ENCODE data around the gene DLX5. TPM values are rescaled to one million over a fixed set of nuclear protein-coding genes. Genes with fewer than 3 reads are reported as not detected.
"Not testable (repeated sequence)": the region's sequence is repeated elsewhere in the genome, so short reads cannot be mapped to it uniquely, and the experiment has no call there.

DLX5 gene
- polyA plus RNA-seq (2013, experiment 1 of 2), result 1.0 TPM
- polyA plus RNA-seq (2013, experiment 2 of 2), result 0.57 TPM

DNA sequence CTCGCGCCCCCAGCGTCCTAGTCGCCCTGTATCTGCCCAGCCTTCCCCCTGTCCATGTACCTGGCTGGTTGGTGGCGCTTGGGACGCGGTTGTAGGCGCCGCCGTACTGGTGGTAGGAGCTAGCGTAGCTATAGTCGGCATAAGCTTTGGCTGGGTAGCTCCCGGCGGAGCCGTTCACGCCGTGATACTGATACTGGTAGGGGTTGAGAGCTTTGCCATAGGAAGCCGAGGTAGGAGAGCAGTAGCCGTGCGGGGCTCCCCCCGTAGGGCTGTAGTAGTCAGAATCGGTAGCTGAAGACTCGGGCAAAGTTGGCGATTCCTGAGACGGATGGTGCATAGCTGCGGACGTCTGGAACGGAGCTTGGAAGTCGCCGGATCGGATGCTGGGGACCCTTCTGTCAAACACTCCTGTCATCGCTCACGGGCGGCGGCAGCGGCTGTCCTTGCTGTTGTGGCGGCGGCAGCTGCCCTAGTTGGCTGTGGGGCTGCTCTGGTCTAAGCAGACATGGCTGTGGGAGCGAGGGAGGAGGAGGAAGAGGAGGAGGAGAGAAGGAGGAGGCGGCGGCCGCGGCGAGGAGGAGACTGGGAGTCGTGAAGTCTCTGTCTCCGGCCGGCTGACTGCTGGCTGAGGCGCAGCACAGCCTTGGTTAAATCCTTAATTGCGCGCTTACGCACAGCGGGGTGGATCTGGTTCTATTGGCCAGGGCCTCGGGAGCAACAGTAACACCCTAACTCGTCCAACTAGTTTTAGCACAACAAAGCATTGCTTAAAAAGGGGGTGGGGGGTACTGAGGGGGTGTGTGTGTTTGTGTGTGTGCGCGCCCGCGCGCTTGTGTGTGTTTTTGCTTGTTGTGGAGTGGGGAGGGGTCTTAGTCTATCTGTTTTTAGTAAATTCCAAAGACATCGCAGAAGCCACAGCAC, at the start of gene DLX5:
DLX5 (minus strand) TSS at position 623 of the 921 bp plus-strand sequence; CDS start at position 415, 208 bp downstream.
- Histone ChIP-seq H3K9me3 (ENCODE audit: insufficient read depth, low read depth, low read length) (no peaks in the 10 kb centered on the region), H3K4me1 (ENCODE audit: insufficient read depth, low read length) (peaks cover 41% of the 10 kb centered on the region), H3K27ac (ENCODE audit: low read depth, low read length) (no peak within 1 kb of the TSS), H3K36me3 (ENCODE audit: insufficient read depth, low read length) (no peaks in the 10 kb centered on the region), H3K9ac (ENCODE audit: low read depth, low read length) (peak within 1 kb of the TSS; percentile 51; the same call in 1 of the 2 replicates), H3K27me3 (ENCODE audit: insufficient read depth, low read length) (peaks cover 92% of the 10 kb centered on the region), H3K4me3 (ENCODE audit: low read length) (peak within 1 kb of the TSS; percentile 59)
- under 1% methylated on average over 59 of the region's 60 CpGs for WGBS

DNA sequence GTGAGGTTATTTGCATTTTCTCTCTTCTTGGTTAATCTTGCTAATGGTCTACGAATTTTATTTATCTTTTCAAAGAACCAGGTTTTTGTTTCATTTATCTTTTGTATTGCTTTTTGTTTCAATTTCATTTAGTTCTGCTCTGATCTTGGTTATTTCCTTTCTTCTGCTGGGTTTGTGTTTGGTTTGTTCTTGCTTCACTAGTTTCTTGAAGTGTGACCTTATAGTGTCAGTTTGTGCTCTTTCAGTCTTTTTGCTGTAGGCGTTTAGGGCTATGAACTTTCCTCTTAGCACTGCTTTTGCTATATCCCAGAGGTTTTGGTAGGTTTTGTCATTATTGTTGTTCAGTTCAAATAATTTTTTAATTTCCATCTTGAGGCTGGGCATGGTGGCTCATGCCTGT, 47.4 kb upstream of the DLX5 start:
- not testable (repeated sequence) for H3K27me3 ChIP-seq (ENCODE audit: insufficient read depth, low read length); H3K9ac ChIP-seq (ENCODE audit: low read depth, low read length); H3K4me1 ChIP-seq (ENCODE audit: insufficient read depth, low read length); H3K36me3 ChIP-seq (ENCODE audit: insufficient read depth, low read length); H3K9me3 ChIP-seq (ENCODE audit: insufficient read depth, low read depth, low read length); H3K4me3 ChIP-seq (ENCODE audit: low read length); H3K27ac ChIP-seq (ENCODE audit: low read depth, low read length)
- 86% methylated on average over 1 of the region's 2 CpGs for WGBS

DNA sequence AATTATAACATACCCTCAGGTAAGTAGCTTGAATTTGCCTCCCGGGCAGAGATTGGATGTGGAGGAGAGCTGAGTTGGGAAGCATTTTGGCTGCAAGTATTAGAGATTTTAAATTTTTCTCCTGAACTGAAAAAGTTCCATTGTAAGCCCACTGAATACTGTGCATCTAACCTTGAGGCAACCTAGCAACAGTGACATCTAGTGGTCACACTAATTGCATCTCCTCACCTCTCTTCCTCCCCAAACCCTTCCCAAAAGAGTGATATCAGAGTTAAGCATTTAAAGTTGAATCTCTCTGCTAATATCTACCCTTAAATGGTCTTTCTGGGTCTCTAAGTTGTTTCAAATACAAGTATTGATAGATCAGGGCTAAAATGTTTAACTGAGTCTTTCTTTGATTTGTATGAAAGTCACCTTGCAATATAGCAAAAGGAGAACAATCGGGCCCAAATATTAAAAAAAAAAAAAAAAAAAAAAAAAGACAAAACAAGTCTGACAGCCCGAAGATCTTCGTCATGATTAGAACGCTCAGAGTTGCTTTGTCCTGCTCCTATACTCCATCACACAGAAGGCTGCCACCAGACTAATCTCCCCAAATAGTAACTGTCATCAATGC, 40.4 kb upstream of the DLX5 start:
- Histone ChIP-seq H3K27ac (ENCODE audit: low read depth, low read length) (no peak overlapping the region), H3K27me3 (ENCODE audit: insufficient read depth, low read length) (no peaks in the 10 kb centered on the region), H3K4me3 (ENCODE audit: low read length) (no peak overlapping the region), H3K36me3 (ENCODE audit: insufficient read depth, low read length) (no peaks in the 10 kb centered on the region), H3K9ac (ENCODE audit: low read depth, low read length) (no peak overlapping the region), H3K9me3 (ENCODE audit: insufficient read depth, low read depth, low read length) (no peaks in the 10 kb centered on the region), H3K4me1 (ENCODE audit: insufficient read depth, low read length) (no peaks in the 10 kb centered on the region)
- 74% methylated on average over 5 of the region's 5 CpGs for WGBS

DNA sequence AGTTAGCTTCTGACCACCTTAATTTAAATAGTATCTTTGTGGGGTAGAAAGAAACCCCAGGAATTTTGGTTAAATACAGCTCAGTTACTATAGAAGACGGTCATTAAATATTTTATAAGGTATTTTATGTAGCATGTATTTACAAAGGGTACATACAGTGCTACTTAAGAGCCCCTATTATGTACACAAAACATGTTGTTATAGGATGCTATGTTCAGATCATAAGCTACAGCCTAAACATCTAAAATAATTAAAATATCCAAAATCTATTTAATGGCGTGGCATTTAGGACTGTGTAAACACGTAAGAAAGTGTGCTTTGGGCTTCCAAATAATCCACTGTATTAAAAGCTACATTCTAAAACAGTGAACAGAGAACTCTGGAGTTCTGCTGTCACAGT, 39.4 kb upstream of the DLX5 start:
- Histone ChIP-seq H3K4me1 (ENCODE audit: insufficient read depth, low read length) (no peaks in the 10 kb centered on the region), H3K9me3 (ENCODE audit: insufficient read depth, low read depth, low read length) (no peaks in the 10 kb centered on the region), H3K36me3 (ENCODE audit: insufficient read depth, low read length) (no peaks in the 10 kb centered on the region), H3K4me3 (ENCODE audit: low read length) (no peak overlapping the region), H3K27ac (ENCODE audit: low read depth, low read length) (no peak overlapping the region), H3K9ac (ENCODE audit: low read depth, low read length) (no peak overlapping the region), H3K27me3 (ENCODE audit: insufficient read depth, low read length) (no peaks in the 10 kb centered on the region)
- 100% methylated on average over 3 of the region's 3 CpGs for WGBS

DNA sequence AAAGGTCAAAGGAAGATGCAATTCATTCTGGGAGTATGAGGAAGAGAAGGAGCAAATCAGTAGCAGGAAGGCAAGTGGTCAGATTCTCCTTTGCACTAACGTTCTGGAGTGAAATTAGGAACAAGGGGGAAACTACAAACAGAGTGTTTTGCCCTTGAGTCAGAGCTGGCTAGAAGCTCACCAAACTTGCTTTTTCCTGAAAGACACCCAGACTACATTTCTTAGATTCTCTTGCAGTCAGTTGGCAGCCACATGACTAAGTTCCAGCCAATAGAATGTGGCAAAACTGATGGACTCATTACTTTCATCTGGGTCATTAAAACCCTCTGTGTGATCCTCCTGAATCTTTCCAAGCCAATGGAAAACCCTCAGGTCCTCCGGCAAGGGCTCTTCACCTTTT, 18.6 kb upstream of the DLX5 start:
- H3K36me3 ChIP-seq (ENCODE audit: insufficient read depth, low read length), result no peaks in the 10 kb centered on the region
- no peak overlapping the region for H3K4me3 ChIP-seq (ENCODE audit: low read length)
- H3K9ac ChIP-seq (ENCODE audit: low read depth, low read length), result no peak overlapping the region
- WGBS, result 73% methylated on average over 2 of the region's 2 CpGs
- no peaks in the 10 kb centered on the region for H3K27me3 ChIP-seq (ENCODE audit: insufficient read depth, low read length)
- no peak overlapping the region for H3K27ac ChIP-seq (ENCODE audit: low read depth, low read length)
- H3K9me3 ChIP-seq (ENCODE audit: insufficient read depth, low read depth, low read length), result no peaks in the 10 kb centered on the region
- H3K4me1 ChIP-seq (ENCODE audit: insufficient read depth, low read length), result no peaks in the 10 kb centered on the region

DNA sequence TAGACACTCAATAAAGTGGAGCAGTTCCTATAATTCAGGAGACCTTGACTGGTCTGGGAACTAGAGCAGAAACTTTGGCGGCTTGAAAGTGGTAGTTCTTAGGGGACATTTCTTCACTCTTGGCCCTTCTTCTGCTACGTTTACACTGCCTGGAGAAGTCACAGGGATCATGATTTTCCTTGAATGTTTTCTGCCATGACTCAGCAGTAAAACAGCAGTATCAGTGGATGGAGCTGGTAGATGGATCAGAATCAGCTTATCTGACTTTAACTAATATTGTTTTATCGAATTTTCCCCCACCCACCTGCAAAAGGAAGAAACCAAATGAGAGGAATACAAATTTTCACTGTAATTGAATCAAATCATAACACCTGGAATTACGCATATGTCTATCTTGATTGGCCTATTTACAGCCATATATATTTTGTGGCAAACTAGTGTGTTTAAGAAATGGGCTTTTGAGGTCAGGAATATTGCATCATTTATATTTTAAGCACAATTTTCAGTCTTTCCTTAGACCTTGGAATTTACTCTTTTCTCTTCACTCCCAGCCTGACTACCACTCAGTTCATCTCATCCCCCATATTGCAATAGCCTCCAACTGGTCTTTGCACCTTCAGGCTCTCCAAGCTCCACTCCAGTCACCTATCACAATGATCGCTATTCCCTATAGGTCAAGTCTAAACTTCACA, 14.9 kb upstream of the DLX5 start:
- Histone ChIP-seq H3K36me3 (ENCODE audit: insufficient read depth, low read length) (no peaks in the 10 kb centered on the region), H3K9me3 (ENCODE audit: insufficient read depth, low read depth, low read length) (no peaks in the 10 kb centered on the region), H3K4me1 (ENCODE audit: insufficient read depth, low read length) (no peaks in the 10 kb centered on the region), H3K4me3 (ENCODE audit: low read length) (no peak overlapping the region), H3K9ac (ENCODE audit: low read depth, low read length) (no peak overlapping the region), H3K27ac (ENCODE audit: low read depth, low read length) (no peak overlapping the region), H3K27me3 (ENCODE audit: insufficient read depth, low read length) (no peaks in the 10 kb centered on the region)
- 91% methylated on average over 5 of the region's 5 CpGs for WGBS

DNA sequence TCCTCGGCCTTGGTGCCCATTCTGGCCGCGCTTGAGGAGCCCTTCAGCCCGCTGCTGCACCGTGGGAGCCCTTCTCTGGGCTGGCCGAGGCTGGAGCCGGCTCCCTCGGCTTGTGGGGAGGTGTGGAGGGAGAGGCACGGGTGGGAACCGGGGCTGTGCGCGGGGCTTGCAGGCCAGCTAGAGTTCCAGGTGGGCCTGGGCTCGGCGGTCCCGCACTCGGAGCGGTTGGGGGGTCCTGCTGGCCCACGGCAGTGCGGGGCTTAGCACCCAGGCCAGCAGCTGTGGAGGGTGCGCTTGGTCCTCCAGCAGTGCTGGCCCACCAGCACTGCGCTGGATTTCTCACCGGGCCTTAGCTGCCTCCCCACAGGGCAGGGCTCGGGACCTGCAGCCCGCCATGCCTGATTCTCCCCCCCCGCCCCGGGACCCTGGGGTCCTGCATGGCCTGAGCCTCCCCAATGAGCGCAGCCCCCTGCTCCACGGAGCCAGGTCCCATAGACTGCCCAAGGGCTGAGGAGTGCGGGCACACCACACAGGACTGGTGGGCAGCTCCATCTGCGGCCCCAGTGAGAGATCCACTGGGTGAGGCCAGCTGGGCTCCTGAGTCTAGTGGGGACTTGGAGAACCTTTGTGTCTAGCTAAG, 9.7 kb upstream of the DLX5 start:
- not testable (repeated sequence) for H3K9ac ChIP-seq (ENCODE audit: low read depth, low read length); H3K4me1 ChIP-seq (ENCODE audit: insufficient read depth, low read length); H3K27me3 ChIP-seq (ENCODE audit: insufficient read depth, low read length); H3K9me3 ChIP-seq (ENCODE audit: insufficient read depth, low read depth, low read length); H3K27ac ChIP-seq (ENCODE audit: low read depth, low read length); H3K36me3 ChIP-seq (ENCODE audit: insufficient read depth, low read length); H3K4me3 ChIP-seq (ENCODE audit: low read length)
- 92% methylated on average over 30 of the region's 30 CpGs for WGBS

DNA sequence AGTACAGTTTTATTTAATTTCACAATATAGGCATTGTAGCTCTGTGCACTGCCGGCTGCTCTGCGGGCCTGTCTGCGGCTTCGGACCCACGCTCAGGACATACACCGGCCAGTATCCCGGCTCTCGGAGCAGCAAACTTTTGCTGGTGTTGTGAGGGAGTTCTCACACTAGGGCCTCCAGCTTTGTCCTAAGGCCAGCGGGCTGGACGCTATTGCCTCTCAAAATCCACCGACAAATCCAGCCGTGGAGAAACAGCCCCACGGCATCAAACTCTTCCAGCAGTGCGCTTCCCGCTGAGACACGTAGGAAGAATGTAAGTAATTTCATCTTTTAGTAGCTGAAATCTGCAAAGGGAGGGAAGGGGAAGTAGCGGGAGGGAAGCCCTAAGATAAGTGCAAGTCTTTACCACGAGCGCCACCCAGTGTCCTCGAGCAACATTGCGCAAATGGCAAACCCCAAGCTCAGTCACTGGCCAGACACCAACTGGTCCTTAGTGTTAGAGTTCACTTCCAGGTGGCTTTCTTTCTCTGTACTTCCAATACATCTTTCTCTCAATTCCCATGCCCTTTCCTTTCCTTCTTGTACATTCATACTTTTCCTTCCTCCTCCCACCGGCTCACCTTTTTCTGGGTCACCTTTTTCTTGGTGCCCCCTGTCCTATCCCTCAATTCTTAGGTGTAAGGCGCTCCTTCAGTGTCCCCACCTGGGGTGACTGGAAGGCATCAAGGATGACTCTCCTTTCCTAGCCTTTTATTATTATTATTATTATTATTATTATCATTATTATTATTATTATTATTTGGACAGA, 3.0 kb upstream of the DLX5 start:
- no peaks in the 10 kb centered on the region for H3K36me3 ChIP-seq (ENCODE audit: insufficient read depth, low read length)
- H3K27me3 ChIP-seq (ENCODE audit: insufficient read depth, low read length), result peaks cover 69% of the 10 kb centered on the region
- WGBS, result 5% methylated on average over 23 of the region's 23 CpGs
- H3K9ac ChIP-seq (ENCODE audit: low read depth, low read length), result no peak overlapping the region
- H3K27ac ChIP-seq (ENCODE audit: low read depth, low read length), result no peak overlapping the region
- no peaks in the 10 kb centered on the region for H3K9me3 ChIP-seq (ENCODE audit: insufficient read depth, low read depth, low read length)
- H3K4me3 ChIP-seq (ENCODE audit: low read length), result peak overlapping the region; percentile 56
- peaks cover 30% of the 10 kb centered on the region for H3K4me1 ChIP-seq (ENCODE audit: insufficient read depth, low read length)

DNA sequence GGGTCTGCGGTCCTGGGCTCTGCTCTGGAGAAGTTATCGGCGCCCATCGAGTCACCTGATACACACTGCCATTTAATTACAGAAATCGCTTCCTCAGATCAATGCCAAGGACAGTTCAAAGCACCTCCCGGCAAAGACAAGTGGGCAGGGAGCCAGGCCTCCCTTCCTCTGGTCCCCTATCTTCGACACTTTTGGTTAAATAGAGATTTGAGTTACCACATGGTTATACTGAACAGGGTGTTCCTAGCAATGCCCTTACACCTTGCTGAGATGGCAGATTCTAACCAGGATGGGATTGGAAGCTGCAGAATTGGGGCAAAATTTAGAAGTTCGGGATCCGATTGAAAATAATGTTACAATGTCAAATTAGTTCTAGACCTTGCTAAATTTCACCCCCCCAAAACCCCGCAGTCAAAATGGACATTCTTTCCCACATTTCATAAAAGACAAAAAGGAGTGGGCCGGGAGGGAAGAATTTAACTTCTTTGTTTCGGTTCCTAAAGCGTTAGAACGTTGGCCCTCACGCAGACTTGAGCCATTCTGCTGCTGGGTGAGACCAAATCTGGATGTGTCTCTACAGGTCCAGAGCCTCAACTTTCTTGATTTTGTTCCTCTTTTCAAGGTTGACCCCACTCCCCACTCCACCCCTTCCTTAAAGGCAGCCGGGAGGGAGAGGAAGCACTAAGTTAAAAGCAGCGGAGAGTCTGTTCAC, 2.2 kb upstream of the DLX5 start:
- Histone ChIP-seq H3K4me1 (ENCODE audit: insufficient read depth, low read length) (peaks cover 37% of the 10 kb centered on the region), H3K4me3 (ENCODE audit: low read length) (peak overlapping the region; percentile 56), H3K27me3 (ENCODE audit: insufficient read depth, low read length) (peaks cover 74% of the 10 kb centered on the region), H3K27ac (ENCODE audit: low read depth, low read length) (no peak overlapping the region), H3K9ac (ENCODE audit: low read depth, low read length) (no peak overlapping the region), H3K36me3 (ENCODE audit: insufficient read depth, low read length) (no peaks in the 10 kb centered on the region), H3K9me3 (ENCODE audit: insufficient read depth, low read depth, low read length) (no peaks in the 10 kb centered on the region)
- WGBS, result 9% methylated on average over 16 of the region's 17 CpGs

Data from HUES64 (cell line).